Activated CD8-positive, alpha-beta T cell treated with anti-CD3 and anti-CD28 coated beads, Interleukin-2, amount 10 ng/mL, durations not matched to agents 7 days and 5 days (primary cell): ENCODE results near the gene UPP2. TPM values are rescaled to one million over a fixed set of nuclear protein-coding genes. Genes with fewer than 3 reads are reported as not detected.

Experiments used
- ATAC-seq: fragments of 150-1000 bp; cut with Tn5 transposase; one replicate; pipeline ENCODE4 v1.10.0; 2021; ENCODE audit warnings: moderate library complexity
- CTCF ChIA-PET: fragments of 350-600 bp; sonication (Branson Sonifier 250); formaldehyde crosslinking; loops from one replicate; lab custom pipeline; 2021; ENCODE audit warnings: antibody characterized with exemption; lab: Charles Lee
- POLR2A ChIA-PET: fragments of 350-600 bp; sonication (Branson Sonifier 250); formaldehyde crosslinking; loops from one replicate; lab custom pipeline; 2021; ENCODE audit warnings: antibody characterized with exemption; lab: Charles Lee
- DNase-seq: peaks from one replicate; pipeline ENCODE4 v3.0.0-alpha.2; 2020
- H3K27ac Mint-ChIP-seq: one replicate; pipeline ENCODE4 v1.8.0; 2021; ENCODE audit warnings: mild to moderate bottlenecking, mixed read lengths
- H3K27me3 Mint-ChIP-seq: one replicate; pipeline ENCODE4 v1.8.0; 2021; ENCODE audit warnings: low read depth, mixed read lengths
- H3K36me3 Mint-ChIP-seq: one replicate; pipeline ENCODE4 v1.8.0; 2021; ENCODE audit warnings: low read depth, mixed read lengths
- H3K4me1 Mint-ChIP-seq: one replicate; pipeline ENCODE4 v1.8.0; 2021; ENCODE audit warnings: low read depth, mixed read lengths
- H3K4me3 Mint-ChIP-seq: one replicate; pipeline ENCODE4 v1.8.0; 2021; ENCODE audit warnings: mild to moderate bottlenecking, mixed read lengths
- H3K9me3 Mint-ChIP-seq: one replicate; pipeline ENCODE4 v1.8.0; 2022; ENCODE audit warnings: mixed read lengths; ENCODE audit not compliant: insufficient read depth
- total RNA-seq, 2 experiments: library from RNA; stranded (reverse); gene quantifications; one replicate each; pipeline ENCODE4 v1.2.3, GENCODE V29; 2021

UPP2 gene
- total RNA-seq, 2 experiments from 2014 or later: not detected

DNA sequence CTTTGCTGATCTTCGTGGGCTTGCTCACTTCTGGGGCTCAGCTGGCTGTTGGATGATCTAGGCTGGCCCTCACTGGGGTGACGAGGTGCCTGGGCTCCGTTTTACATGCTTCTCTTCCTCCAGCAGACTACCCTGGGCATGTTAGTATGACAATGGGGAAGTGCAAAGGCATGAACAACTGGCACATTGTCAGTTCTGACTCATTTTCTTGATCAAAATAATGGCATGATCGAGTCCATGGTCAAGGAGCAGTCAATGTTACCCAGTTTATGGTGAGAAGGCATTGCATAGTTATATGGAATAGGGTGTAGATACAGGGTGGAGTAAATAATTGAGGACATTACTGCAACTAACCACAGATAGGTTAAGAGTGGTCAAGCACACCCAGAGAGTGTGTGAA lies 10.0 kb upstream of the UPP2 start:
- Mint-ChIP-seq H3K27me3 (peaks cover 5% of the 10 kb centered on the region), H3K9me3 (no peaks in the 10 kb centered on the region), H3K36me3 (no peaks in the 10 kb centered on the region), H3K4me1 (no peaks in the 10 kb centered on the region), H3K4me3 (no peak overlapping the region), H3K27ac (no peak overlapping the region)
- CTCF ChIA-PET: no interaction called here
- DNase-seq (no peak), ATAC-seq (no peak)
- POLR2A ChIA-PET: no interaction called here

DNA sequence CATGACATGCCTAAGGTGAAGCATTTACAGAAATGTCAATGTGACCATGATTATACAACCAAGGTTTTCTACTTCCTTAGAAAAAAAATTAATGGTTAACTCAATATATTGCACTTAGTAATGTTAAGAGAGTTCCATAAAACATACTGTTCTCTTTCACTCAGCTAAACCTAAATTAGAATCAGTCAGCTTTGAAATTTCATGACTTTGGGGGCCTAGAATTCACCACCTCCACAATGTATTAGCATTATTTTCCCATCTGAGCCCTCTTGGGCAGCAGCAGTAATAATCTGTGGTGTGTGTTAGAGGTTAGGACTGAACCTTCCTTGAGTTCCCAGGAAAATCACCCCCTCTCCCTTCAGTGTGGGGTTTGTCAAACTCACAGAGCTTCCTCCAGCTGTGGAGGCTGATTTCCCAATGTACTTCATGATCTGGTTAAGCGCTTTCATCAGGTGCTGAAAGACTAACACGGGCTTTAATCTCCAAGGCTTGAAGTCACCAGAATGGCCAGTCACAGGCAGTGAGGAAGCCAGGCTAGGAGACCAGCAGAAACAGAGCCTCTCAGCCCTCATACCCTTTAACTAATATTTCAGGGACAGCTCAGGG lies 7.1 kb upstream of the UPP2 start:
- Mint-ChIP-seq H3K4me3 (no peak overlapping the region), H3K9me3 (no peaks in the 10 kb centered on the region), H3K4me1 (no peaks in the 10 kb centered on the region), H3K36me3 (no peaks in the 10 kb centered on the region), H3K27me3 (no peaks in the 10 kb centered on the region), H3K27ac (no peak overlapping the region)
- no peak for DNase-seq
- CTCF ChIA-PET: no interaction called here
- POLR2A ChIA-PET: no interaction called here
- ATAC-seq: no peak

DNA sequence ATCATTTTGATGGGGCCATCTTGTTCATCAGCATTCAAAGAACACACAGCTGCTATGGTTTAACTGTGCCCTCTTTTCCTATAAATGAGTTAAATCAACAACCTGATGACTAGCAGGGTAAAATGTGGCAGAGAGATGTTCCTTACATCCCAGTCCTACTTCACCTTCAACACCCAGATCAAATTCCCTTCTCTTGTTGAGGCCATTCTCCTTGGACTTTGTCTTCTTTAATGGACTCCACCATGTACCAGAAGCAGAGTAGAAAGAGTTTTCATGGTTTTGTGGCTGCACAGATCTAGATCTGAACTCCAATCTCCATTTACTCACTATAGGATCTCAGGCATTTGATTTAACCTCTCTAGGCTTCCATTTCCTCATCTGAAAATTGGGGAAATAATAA lies 6.4 kb upstream of the UPP2 start:
- H3K36me3 Mint-ChIP-seq: no peaks in the 10 kb centered on the region
- CTCF ChIA-PET: no interaction called here

DNA sequence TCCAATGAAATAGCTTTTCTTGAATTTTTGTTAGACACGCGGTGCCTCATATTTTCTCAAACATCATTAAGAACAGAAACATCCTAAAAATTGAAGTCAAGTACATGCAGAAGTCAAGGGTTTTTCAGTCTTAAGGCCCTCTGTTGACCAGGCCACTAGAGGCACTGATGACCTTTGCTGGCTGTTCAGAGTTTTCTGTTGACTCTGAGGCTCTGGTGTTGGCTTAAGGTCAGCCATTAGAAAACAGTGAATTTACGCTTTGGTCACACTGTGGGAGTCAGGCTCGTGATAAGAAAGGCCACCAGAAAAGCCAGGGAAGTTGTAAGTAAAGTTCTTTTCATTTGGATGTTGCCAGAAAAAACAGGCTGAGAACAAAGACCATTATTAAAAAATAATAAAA lies 5.8 kb upstream of the UPP2 start:
- Mint-ChIP-seq H3K4me3 (no peak overlapping the region), H3K27ac (no peak overlapping the region), H3K27me3 (no peaks in the 10 kb centered on the region), H3K36me3 (no peaks in the 10 kb centered on the region), H3K9me3 (no peaks in the 10 kb centered on the region), H3K4me1 (no peaks in the 10 kb centered on the region)
- DNase-seq (no peak), ATAC-seq (no peak)
- ChIA-PET POLR2A (no interaction called here), CTCF (no interaction called here)

More for the DNA sequence above, 6.4 kb upstream of the UPP2 start:
- Mint-ChIP-seq H3K9me3 (no peaks in the 10 kb centered on the region), H3K4me1 (no peaks in the 10 kb centered on the region), H3K4me3 (no peak overlapping the region), H3K27me3 (no peaks in the 10 kb centered on the region), H3K27ac (no peak overlapping the region)
- ATAC-seq: no peak
- DNase-seq: no peak
- POLR2A ChIA-PET: no interaction called here

DNA sequence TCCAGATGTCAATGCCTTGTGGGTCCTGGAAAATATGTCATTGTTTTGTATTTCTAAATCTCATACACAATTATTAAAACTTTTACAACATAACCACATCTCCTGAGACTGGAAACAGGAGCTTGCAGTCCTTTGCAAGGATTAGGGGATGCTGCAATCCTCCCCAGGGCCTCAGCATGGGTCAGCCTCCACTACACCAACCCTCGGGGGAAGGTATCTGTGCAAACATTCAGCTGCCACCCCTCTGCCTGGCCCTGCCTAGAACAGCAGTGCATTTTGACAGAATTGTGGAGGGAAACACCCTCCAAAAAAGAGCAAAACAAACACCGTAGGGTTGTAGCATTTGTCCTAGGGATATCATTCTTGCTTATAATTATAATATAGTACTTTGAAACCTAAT lies 4.2 kb upstream of the UPP2 start:
- ChIA-PET CTCF (no interaction called here), POLR2A (no interaction called here)
- H3K4me3 Mint-ChIP-seq: no peak overlapping the region
- no peaks in the 10 kb centered on the region for H3K27me3 Mint-ChIP-seq
- H3K36me3 Mint-ChIP-seq: no peaks in the 10 kb centered on the region
- no peak for DNase-seq
- H3K4me1 Mint-ChIP-seq: no peaks in the 10 kb centered on the region
- ATAC-seq: no peak
- no peaks in the 10 kb centered on the region for H3K9me3 Mint-ChIP-seq
- no peak overlapping the region for H3K27ac Mint-ChIP-seq

DNA sequence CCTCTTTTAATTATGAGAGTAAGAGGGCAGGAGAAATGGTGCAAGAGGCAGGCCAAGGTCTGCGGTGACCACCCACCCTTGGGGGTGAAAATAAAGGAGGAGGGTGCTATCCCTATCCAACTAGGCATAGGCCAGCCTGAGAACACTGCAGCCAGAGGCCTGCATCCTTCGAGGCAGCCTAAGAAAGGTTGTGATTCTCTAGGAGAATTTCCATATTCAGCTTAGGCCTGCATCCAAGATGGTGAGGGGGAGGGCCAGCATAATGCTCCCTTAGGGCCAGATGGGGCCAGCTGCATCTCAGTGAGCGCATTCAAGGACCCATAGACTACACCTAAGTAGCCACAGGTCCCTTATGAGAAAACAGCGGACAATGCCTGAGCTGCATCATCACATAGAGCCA lies 3.5 kb upstream of the UPP2 start:
- ChIA-PET CTCF (no interaction called here), POLR2A (no interaction called here)
- no peak for ATAC-seq
- no peak for DNase-seq
- Mint-ChIP-seq H3K4me3 (no peak overlapping the region), H3K27me3 (no peaks in the 10 kb centered on the region), H3K27ac (no peak overlapping the region), H3K4me1 (no peaks in the 10 kb centered on the region), H3K9me3 (no peaks in the 10 kb centered on the region), H3K36me3 (no peaks in the 10 kb centered on the region)

DNA sequence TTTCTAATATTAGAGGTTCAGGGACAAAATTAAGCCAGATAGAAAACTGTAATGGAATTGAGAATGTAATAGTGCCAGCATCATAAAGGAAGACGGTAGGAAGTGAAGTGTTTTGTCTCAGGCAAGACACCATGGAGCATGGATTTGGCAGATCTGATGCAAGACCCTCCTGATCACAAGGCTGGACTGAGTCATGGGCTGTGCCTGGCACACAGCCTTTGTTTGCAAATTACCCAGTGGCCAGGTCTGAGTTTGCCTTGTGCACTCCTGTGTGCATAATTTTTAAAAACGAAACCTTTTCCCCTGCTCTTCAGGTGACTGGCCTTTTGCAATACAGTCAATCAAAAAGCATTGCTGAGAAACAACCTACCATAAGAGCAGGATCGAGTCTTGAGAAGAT lies 2.0 kb upstream of the UPP2 start:
- no peaks in the 10 kb centered on the region for H3K27me3 Mint-ChIP-seq
- ChIA-PET CTCF (no interaction called here), POLR2A (no interaction called here)
- ATAC-seq (no peak), DNase-seq (no peak)
- no peak overlapping the region for H3K27ac Mint-ChIP-seq
- no peak overlapping the region for H3K4me3 Mint-ChIP-seq
- no peaks in the 10 kb centered on the region for H3K36me3 Mint-ChIP-seq
- no peaks in the 10 kb centered on the region for H3K9me3 Mint-ChIP-seq
- no peaks in the 10 kb centered on the region for H3K4me1 Mint-ChIP-seq

DNA sequence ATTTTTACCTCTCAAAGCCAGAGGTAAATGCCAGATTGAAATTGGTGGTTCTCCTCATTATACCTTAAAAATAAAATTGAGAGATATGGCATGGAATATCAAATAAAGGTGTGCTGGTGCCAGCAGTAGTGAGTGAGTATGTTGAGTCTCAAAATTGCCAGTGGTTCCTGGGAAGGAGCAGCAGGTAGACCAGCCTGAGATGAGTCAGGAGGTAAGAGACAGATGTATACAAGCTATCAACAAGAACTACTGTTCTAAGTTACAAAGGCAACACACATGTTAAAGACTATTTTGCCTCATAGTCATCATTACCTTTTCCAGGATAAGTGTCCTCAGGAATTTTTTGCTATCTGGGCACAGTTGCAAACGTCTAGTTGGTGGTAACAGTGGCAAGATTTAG lies 1.3 kb upstream of the UPP2 start:
- POLR2A ChIA-PET: no interaction called here
- Mint-ChIP-seq H3K27me3 (no peaks in the 10 kb centered on the region), H3K4me3 (no peak overlapping the region), H3K27ac (no peak overlapping the region), H3K9me3 (no peaks in the 10 kb centered on the region), H3K4me1 (no peaks in the 10 kb centered on the region), H3K36me3 (no peaks in the 10 kb centered on the region)
- CTCF ChIA-PET: no interaction called here
- no peak for ATAC-seq
- DNase-seq: no peak

DNA sequence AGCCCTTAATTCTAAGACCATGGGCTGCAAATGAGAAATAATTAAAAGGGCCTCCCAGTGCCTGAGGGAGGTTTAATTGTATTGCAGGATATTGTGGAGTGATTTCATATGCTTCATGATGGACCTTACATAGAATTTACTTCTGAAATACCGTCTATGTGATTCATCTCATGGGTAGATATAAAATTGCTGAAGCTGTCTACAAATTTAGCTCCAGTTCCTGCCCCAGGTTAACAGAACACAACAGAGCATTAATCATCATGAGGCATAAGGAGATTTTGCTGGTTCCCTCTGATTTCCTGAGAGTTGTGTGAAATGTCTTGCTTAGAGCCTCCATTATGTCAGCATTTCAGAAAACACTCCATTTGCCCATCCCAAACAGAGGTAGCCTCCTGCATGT lies 770 bp downstream of the UPP2 start:
- CTCF ChIA-PET: no interaction called here

DNA sequence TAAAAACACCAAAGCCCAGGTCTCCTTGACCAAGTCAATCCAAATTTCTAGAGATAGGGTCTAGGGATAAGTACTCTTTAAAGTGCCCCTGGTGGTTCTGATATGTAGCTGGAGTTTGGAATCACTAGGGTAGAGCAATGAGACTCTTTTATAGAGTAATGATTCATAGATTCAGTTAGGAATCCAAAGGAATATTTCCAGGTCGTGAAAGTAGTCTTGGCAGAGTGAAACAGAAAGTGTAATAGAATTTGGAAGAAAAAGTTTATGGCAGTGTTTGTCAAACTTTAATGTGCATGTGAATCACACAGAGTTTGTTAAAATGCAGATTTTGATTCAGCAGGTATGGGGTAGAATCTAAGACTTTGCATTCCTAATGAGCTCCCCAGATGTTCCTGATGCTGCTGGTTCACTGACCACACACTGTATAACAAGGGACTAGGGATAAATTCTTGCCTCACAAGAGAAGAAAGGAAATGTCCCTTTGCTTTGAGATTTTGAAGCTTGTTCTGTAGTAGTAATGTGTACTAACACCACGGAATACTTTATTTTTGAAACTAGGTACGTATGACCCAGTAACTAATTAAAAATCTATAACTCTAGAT lies 1.8 kb downstream of the UPP2 start:
- Mint-ChIP-seq H3K27me3 (peaks cover 3% of the 10 kb centered on the region), H3K36me3 (no peaks in the 10 kb centered on the region), H3K27ac (no peak overlapping the region), H3K4me3 (no peak overlapping the region), H3K9me3 (no peaks in the 10 kb centered on the region), H3K4me1 (no peaks in the 10 kb centered on the region)
- ChIA-PET POLR2A (no interaction called here), CTCF (no interaction called here)
- ATAC-seq (no peak), DNase-seq (no peak)

More for the DNA sequence above, 770 bp downstream of the UPP2 start:
- DNase-seq (no peak), ATAC-seq (no peak)
- no peaks in the 10 kb centered on the region for H3K36me3 Mint-ChIP-seq
- H3K27me3 Mint-ChIP-seq: peaks cover 3% of the 10 kb centered on the region
- H3K9me3 Mint-ChIP-seq: no peaks in the 10 kb centered on the region
- no peak overlapping the region for H3K4me3 Mint-ChIP-seq
- POLR2A ChIA-PET: no interaction called here
- H3K27ac Mint-ChIP-seq: no peak overlapping the region
- H3K4me1 Mint-ChIP-seq: no peaks in the 10 kb centered on the region

DNA sequence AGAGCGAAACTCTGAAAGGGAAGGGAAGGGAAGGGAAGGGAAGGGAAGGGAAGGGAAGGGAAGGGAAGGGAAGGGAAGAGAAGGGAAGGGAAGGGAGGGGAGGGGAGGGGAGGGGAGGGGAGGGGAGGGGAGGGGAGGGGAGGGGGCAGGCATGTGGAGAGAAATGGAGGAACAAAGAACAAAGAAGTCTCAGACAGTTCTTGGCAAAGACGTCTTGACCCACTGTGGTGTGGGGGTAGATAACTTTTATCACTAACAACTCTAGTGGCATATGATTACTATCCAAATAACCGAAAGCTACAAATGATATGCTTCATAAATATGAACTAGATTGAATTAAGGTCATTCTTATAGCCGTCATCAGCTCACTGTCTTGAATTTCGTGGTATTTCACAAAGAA lies 3.2 kb downstream of the UPP2 start:
- Mint-ChIP-seq H3K4me1 (no peaks in the 10 kb centered on the region), H3K9me3 (no peaks in the 10 kb centered on the region), H3K36me3 (no peaks in the 10 kb centered on the region), H3K27ac (no peak overlapping the region), H3K27me3 (peaks cover 3% of the 10 kb centered on the region), H3K4me3 (no peak overlapping the region)
- ATAC-seq (no peak), DNase-seq (no peak)
- ChIA-PET POLR2A (no interaction called here), CTCF (no interaction called here)

DNA sequence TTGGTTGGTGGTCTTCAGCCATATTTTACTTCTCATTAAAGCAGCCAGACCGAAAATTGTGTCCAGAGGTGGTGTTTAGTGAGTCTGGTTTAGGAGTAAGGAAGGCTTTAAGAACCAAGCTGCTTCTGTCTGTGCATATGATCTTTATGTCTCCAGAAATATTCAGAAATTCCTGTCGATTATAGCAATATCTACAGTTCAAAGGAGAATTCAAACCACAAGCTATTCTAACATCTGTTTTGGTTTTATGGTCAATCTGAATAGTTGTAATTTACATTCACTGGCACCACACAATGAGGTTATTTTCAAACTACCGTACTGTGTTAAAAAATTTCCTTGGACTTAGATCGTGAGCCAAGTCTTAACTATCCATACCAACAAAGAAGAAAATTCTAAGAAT lies 11.3 kb downstream of the UPP2 start:
- POLR2A ChIA-PET: no interaction called here
- no peak for DNase-seq
- Mint-ChIP-seq H3K36me3 (no peaks in the 10 kb centered on the region), H3K27ac (no peak overlapping the region), H3K9me3 (no peaks in the 10 kb centered on the region), H3K4me1 (no peaks in the 10 kb centered on the region), H3K4me3 (no peak overlapping the region), H3K27me3 (peaks cover 3% of the 10 kb centered on the region)
- CTCF ChIA-PET: interaction anchor here (0.7 kb wide), 1 partner anchor 89 kb away, joined by 4 read pairs; no protein-coding TSS in a partner anchor
- ATAC-seq: no peak
